ENCODE measurements around the gene AMACR.
"Not testable (repeated sequence)": the region's sequence is repeated elsewhere in the genome, so short reads cannot be mapped to it uniquely, and the experiment has no call there.

Gene AMACR

GRCh38 chr5:33964132-33964700 lies 43.6 kb downstream of the AMACR start:
- DNase-seq = no peak

- no peak for DNase-seq
Observed at GRCh38 chr5:33958176-33958575, 49.7 kb downstream of the AMACR start.

- DNase-seq = no peak
Observed at GRCh38 chr5:33957577-33958150, 50.2 kb downstream of the AMACR start.

- not testable (repeated sequence) for DNase-seq
Observed at GRCh38 chr5:33952175-33952574, 55.7 kb downstream of the AMACR start.

GRCh38 chr5:33944543-33945132 lies 63.2 kb downstream of the AMACR start:
- DNase-seq = no peak

DNA sequence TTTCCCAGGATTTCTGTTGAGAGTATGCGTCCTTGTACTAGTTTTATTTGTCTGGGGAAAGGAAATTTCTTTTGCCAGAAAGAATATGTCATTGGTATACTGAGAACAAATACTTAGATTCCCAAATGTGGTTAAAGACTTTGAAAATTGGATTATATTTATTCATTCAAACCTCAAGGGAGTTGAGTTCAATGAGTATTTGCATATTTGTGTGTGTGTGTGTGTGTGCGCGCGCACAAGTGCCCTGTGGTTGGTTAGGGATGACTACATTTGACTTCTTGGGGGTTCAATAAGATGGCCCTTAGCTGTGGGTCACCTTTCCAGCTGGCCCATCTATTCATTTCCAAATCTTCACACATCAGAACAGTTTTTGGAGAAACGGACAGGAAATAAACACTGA lies 66.8 kb downstream of the AMACR start:
- no peak for DNase-seq

GRCh38 chr5:33939556-33940262 lies 68.1 kb downstream of the AMACR start:
- no peak for DNase-seq

GRCh38 chr5:33938881-33939280 lies 69.0 kb downstream of the AMACR start:
- DNase-seq = no peak

GRCh38 chr5:33938507-33938796 lies 69.4 kb downstream of the AMACR start:
- no peak for DNase-seq

DNA sequence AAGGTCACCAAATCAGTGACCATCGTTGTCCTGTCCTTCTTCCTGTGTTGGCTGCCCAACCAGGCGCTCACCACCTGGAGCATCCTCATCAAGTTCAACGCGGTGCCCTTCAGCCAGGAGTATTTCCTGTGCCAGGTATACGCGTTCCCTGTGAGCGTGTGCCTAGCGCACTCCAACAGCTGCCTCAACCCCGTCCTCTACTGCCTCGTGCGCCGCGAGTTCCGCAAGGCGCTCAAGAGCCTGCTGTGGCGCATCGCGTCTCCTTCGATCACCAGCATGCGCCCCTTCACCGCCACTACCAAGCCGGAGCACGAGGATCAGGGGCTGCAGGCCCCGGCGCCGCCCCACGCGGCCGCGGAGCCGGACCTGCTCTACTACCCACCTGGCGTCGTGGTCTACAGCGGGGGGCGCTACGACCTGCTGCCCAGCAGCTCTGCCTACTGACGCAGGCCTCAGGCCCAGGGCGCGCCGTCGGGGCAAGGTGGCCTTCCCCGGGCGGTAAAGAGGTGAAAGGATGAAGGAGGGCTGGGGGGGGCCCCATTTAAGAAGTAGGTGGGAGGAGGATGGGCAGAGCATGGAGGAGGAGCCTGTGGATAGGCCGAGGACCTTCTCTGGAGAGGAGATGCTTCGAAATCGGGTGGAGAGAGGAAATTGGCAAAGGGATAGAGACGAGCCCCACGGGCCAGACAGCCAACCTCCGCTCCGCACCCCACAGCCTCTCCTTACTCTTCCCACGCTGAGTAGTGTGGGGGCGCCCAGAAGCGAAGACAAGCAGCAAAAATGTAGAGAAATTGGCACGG lies 69.9 kb downstream of the AMACR start:
- DNase-seq = no peak

- no peak for DNase-seq
Observed at GRCh38 chr5:33937017-33937706, 70.7 kb downstream of the AMACR start.

- DNase-seq = no peak
Observed at GRCh38 chr5:33936381-33937016, 71.4 kb downstream of the AMACR start, which contains the start of gene RXFP3. TSS of gene RXFP3 (plus strand) at chr5:33936386. CDS start at chr5:33936741, 355 bp downstream.

All from activated naive CD4-positive, alpha-beta T cell treated with anti-CD3 and anti-CD28 coated beads, Interleukin-2, amount 50 U/mL, for 16 hours (primary cell).